Measurements from ENCODE around the gene TENT4B.

DNA sequence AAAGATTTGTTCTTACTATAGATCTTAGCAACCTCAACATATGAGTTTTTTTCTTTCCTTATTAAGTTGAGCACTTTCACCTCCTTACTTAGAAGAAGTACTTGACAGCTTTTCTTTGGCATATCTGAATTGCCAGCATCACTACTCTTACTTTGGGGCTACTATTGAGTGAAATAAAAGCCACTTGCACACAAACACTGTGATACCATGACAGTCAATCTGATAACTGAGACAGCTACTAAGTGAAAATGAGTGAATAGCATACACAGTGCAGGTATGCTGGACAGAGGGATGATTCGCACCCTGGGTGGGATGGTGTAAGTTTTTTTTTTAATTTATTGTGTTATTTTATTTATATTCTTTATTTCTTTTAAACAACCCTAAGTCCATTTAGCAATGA is 13.5 kb upstream of the TENT4B start:
- TF ChIP-seq EP300 (IDR thresholded peaks at IDR 0.05) (no peak), POLR2A (IDR thresholded peaks at IDR 0.05) (no peak)

Data from sigmoid colon (tissue), 4 donors.